AG08395 (cell line): Measurements from ENCODE around the gene DOC2B.
"Not testable (repeated sequence)": the region's sequence is repeated elsewhere in the genome, so short reads cannot be mapped to it uniquely, and the experiment has no call there.

Experiments
- DNase-seq: peaks from one replicate; pipeline ENCODE4 v3.0.0; 2012; ENCODE audit warnings: mixed read lengths, low spot score

The DOC2B gene

DNA sequence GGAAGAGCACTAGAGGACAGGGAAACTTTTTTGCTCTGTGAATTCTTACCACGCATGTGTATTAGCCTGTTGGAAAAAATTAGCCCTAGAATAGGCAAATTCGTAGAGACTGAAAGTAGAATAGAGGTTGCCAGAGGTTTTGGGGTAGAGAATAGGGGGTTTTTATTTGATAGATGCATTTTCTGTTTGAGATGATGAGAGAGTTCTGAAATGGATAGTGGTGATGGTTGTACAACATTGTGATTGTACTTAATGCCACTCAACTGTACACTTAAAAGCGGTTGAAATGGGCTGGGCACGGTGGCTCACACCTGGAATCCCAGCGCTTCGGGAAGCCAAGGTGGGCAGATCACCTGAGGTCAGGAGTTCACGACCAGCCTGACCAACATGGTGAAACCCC is 8.0 kb upstream of the DOC2B start:
- DNase-seq, result no peak

- DNase-seq, result no peak
These were observed 5.7 kb upstream of the DOC2B start for GRCh38 chr17:187130-187529.

- no peak for DNase-seq
These were observed 4.1 kb upstream of the DOC2B start for GRCh38 chr17:185445-186138.

- no peak for DNase-seq
These were observed 1.6 kb upstream of the DOC2B start for GRCh38 chr17:183021-183420.

DNA sequence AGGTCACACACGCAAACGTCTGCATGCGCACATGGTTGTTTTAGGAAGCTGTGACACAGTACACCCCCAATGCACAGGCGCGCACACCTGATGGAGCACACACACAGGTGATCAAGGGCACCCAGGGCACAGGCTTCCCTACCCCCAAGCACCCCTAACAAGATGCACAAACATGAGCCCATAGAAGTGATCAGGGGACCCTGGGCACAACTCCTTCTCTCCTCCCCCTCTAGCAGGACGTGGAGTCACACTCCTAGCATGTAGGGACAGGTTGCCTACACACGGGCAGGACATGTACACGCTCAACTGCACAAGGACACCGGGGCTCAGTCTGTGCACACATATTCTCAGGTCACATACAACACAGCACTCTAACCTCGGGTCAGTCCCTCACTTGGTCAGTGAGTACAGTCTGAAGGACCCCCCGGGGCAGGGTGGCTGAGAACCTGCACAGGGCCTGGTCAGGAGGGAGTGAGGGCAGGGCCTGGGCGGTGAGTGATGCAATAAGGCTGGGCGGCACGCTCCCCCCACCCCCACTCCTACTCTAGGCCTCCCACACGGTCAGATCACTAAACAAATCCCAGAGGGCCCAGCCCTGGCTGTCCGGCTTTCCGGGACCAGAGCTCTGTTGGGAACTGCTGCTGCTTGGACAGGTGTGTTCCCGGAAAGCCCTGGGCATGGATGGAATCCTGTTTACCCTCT is 751 bp upstream of the DOC2B start:
- no peak for DNase-seq

DNA sequence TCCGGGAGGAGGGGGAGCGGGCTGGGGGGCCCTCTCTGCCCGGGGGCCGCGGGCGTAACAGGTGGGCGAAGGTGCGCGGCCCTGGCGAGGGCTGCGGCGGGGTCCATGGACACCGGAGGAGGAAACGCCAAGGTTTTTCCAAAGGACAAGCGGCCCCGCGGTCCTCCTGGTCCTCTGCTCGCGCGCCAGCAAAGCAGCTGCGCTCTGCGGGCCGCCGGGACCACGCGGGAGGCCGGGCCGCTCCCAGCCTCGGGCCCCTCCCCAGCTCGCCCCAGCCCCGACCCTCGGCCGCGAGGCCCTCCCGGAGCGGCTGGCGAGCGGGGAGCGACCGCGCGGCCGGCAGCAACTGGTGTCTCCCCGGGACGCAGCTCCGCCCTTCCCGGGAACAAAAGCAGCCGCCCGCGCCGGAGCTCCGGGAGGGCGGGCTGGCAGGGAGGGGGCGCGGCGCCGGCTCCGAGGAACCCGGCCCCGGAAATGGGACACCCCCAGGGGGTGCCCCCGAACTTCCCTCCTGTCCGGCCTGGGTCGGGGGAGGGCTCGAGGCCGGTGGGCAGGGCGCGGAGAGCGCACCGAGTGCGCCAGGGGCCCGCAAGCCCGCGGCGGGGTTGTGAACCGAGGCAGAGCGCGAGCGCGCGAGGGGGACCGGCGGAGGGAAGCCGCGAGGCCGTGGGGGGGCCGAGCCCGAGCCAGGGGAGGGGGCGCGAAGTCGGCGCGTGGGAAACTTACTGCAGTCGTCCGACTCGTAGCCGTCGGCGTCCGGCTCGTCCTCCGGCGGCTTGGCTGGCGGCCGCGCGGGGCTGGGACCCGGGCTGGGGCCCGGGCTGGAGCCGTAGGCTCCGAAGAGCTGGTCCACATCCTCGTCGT is 837 bp downstream of the DOC2B start:
- DNase-seq, result no peak

DNA sequence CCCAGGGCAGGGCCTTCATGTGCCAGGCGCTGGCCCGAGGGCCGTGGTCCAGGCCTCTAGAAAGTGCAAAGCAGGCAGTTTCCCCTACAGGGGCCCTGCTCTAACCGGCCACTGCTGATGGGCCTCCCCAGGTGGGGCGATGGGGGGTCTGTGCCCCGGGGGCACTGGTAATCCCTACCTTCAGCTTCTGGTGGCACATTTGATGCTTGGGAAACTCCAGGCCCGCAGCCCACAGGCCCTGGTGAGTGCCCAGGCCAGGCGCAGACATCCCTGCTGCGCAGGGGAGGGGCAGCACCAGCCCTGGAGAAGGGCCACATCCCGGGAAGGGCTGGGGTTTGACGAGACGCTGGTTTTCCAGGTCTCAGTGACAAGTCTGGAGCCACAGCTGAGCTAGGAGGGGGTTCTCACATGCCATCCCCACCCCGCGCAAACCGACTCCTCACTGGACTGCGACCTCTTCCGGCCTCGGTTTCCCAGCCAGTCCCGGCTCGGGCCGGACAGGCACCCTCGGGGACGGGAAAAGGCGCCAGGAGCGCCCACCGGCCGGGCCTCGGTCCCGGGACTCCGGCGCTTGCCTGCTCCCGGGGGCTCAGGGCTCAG is 1.6 kb downstream of the DOC2B start:
- no peak for DNase-seq

DNA sequence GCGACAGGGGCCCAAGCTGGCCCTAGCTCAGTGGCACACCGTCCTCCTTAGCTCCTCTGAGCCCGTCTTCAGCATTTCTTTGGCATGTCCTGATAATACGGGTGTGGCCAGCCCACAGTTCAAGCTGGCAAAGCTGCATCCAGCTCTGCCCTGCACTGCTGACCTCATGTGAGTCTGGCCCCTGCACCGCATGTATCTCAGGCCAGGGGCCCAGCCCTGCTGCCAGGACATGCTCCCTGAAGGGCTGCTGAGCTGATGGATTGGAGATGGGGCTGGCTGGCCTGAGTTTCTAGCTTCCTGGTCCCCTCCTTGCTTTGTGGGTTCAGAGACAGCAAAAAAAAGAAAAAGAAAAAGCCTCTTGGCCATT is 2.4 kb downstream of the DOC2B start:
- DNase-seq, result no peak

DNA sequence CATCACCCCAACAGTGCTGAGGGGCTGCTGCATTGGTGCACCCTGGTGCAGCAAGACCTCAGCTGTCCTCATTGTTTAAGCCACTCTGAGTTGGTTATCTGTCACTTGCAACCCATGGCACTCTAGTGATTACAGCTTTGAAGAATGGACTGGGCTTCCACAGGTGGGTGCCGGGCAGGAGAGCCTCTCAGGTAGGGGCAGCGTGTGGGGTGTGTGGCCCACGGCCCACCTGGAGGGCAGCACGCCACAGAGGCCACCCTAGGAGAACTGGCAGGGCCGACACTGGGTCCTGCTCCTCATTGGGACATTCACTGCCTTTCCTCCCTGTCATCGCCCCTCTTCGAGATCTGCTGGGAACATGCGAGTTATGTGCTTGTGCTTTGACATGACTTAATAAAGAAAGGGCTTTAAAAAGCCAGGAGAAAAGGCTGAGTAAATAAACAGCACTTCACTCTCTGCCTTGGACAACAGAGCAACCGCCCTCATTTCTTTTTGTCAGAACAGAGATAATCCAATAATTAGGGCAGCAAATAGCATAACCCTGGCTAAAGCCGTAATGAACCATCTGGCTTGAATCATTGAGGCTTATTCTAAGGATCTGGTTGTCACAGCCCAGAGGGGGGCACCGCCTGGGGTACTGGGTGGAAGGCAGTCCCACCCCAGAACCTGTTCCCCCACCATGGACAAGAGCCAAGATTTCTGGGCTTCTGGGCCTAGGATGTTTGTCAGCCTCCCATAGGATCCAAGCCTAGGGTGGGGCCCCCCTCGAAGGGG is 3.0 kb downstream of the DOC2B start:
- no peak for DNase-seq

DNA sequence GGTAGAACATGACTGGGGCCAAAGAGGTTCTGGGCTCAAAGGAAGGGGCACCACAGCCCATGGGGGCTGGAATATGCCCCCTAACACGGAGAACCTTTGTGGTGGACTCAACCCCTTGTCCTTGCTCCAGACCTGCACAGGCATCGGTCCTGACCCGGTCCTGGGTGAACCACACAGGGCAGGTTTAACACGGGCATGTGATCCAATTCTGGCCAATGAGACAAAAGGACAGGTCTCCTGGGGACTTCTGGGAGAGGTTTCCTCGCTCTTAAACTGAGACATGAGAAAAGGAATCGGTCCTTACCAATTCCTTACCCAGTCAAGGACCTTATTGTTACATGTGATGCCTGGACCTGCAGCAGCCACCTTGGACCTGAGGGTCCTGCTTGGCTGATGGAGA is 3.7 kb downstream of the DOC2B start:
- DNase-seq, result no peak

DNA sequence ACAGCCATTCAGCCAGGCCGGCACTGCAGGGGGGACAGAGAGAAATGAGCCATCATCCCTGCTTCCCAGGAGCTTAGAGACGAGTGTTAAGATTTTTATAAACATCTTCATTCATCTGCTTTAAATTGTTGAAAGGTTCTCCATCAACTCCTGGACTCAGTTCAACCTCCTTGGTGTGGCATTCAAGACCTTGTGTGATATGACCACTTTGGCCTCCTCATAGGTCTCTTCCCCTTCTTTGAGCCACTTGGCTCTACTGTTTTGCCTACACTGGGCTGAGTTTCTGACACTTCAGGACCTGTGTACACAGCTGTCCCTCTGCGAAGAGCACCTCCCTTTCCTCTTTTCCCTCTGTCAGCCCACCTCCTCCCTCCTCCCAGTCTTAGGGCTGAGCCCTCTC is 4.3 kb downstream of the DOC2B start:
- DNase-seq, result no peak

DNA sequence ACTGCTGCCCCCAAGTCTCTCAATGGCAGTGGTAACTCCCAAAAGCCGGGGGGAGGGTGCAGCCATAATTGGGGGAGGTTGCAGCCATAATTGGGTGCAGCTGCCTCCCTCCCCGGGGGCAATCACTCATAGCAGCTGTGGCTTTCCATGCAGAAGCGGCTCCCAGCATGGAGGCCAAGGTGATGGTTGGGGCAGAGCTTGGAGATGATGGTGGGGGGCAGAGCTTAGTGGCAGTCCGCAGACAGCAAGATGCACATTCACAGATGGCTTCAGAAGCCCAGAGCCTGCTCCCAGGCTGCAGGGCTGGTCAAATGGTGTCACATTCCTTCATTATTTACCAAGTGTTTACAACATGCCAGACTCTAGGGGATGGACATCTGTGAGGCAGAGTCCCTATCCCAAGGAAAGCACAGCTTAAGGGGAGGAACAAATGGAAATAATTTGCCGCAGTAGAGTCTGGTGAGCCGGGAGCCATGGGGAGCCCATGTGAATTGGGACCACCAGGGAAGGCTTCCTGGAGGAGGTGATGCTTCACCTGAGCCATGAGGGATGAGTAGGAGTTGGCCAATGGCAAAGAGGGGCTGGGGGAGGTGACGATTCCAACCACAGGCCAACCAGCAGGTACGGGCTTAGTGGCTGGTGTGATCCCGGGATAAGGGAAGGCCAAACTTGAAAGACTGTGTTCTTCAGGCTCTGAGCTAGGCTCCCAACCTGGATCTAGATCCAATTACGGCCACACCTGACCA is 8.1 kb downstream of the DOC2B start:
- DNase-seq, result no peak

DNA sequence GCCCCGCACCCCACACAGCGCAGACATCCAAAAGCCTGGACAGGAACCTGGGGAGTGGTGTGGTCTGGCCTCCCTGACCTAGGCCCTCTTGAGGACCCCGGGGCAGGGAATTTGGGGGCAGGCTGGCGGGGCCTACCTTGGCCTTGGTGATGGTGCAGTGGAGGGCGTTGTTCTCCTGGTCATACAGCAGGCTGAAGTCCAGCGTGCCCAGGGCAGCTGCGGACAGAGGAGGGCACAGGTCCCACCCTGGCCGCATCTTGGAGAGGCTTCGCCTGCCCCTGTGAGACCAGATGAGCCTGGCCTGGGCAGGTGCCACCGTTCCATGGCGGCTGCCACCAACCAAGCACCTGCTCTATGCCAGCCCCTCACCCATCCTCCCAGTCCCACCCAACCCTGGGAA is 9.0 kb downstream of the DOC2B start:
- DNase-seq, result no peak

- DNase-seq, result no peak
These were observed 9.6 kb downstream of the DOC2B start for GRCh38 chr17:171871-172270.

GRCh38 chr17:170130-170670 is 11.2 kb downstream of the DOC2B start:
- no peak for DNase-seq

DNA sequence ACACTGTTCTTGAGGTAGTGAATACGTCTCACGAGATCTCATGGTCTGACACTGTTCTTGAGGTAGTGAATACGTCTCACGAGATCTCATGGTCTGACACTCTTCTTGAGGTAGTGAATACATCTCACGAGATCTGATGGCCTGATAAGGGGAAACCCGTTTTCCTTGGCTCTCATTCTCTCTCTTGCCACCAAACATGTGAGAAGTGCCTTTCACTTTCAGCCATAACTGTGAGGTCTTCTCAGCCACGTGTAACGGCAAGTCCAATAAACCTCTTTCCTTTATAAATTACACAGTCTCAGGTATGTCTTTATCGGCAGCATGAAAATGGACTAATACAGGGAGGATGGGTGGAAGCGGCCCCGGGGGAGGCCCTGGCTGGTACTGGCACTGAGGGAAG is 12.8 kb downstream of the DOC2B start:
- DNase-seq, result not testable (repeated sequence)

DNA sequence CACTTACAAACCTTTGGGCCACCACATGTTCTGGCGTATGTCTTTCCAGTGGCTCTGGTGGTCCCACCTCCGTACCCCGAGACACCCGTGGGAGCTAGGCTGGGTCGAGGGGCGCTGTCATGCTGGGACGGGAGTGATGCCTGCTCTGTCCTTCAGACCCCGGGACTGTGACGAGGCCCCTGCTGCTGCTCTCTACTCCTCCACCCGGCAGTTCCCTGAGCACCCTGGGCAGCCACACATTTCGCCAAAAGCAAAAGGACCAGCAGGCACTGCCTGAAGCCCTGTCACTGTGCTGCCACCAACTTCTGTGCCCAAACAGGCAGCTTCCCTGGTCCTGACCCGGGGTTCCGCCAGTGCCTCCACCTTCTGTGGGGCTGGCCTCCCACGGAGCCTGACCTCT is 15.5 kb downstream of the DOC2B start:
- no peak for DNase-seq

GRCh38 chr17:164303-165235 is 16.9 kb downstream of the DOC2B start:
- DNase-seq, result peak; percentile 75

DNA sequence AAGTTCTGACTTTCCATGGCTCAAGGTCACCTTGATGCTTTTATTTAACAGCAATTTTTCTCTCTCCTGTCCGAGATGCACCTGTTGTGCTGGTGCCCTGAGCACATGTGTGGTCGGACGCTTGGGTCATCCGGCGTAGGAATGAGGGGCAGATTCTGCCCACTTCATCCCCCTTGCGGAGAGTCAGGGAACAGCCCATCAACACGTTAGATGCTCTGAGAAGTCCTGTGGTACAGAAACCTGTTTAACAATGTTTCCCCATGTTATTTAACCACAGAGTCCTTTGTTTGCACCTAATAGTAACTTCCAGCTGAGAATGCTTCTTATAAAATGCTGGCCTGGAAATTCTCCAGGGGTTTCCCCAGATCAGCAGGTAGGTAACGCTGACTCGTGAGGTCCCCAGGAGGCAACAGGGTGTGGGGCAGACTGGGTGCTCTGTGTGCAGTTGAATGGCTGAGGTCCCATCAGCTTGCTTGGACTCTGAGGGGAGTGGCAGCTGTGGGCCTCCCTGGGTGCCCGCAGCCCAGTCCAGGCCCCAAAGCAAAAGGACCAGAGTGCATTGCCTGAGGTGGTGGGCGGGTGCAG is 17.8 kb downstream of the DOC2B start:
- DNase-seq, result no peak
